ENCODE results near the gene PLRG1.
"Not testable (repeated sequence)": the region's sequence is repeated elsewhere in the genome, so short reads cannot be mapped to it uniquely, and the experiment has no call there.

PLRG1 gene

DNA sequence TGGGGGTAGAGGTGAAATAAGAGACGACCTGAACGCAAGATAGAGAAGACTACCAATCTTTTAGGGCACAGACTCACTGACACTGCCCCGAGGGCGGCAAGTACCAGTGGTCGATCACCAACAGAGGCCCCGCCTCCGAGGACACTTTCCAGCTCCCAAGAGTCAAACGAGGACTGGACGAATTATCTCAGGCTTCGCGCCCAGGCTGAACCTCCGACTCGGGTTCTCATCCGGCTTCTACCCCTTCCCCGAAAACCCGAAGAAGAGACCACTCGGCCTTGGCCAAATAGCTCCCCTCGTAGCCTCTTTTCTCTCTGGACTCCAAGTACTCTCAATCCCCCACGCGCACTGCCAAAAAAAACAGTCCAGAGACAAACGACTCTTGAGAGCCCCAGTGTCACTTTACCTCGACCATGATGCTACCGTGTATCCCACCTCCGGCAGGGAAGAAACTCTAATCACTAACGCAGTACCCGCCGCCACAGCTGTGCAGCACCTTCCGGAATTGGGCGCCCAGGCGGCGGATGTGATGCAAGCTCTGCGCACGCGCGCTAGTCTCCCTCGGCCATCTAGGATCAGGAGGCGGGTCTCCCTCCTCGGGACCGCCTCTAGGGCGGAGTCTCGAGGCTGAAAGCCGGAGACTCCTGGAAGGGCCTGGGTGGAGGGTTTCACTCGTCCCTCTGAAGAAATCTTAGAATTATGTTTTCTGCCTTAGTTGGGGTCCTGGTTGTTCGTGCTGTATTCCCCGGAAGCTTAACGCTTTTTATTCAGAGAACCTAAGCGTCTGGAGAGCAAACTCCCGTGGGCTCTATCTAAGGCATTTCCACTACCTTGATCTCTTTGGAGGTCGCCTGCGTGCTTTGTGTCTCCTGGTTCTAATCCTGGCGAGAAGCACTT, at the start of gene PLRG1:
Gene PLRG1 (minus strand): TSS at position 507 of the 897 bp plus-strand sequence. CDS start 92 bp downstream, at position 415.
- DNase-seq = peak; percentile 96

DNA sequence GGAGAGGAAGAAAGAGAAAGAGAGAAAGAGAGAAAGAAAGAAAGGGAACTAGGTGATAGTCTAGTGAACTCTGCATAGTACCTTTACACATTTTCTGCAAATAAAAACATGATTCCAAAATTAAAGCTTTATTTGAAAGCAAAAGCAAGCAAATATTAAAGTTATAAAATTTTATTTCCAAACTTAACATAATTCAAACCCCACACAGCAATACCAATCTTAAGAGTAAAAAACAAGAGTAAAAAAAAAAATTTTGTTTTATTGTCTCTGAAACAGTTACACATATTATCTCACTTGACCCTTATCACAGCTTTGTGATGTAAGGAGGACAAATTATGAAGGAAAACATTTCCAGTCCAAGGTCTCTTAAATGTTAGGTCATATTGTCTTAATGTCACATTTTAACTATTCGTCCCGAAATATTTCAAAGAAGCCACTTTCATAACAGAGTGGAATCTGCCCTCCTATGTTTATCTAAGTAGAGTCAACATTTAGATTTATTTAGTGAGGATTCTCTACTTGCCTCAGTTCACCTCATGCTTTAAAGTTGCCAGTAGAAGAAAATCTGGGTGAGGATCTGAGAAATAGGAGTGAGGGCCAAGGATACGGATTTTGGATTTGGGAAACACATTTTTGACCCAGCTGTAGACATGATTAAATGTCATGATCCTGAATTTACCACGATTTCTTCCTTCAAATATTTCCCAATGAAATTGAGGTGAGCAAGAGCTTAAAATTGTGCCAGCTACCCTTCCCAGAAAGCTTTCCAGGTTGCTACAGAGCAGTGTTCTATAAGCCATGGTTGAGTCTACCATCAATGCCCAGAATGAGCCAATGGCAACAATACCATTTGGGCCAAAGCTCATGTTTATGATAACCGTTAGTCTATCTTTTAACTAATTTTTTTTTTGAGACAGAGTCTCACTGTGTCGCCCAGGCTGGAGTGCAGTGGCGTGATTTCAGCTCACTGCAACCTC, 47.9 kb upstream of the PLRG1 start:
- DNase-seq = no peak

DNA sequence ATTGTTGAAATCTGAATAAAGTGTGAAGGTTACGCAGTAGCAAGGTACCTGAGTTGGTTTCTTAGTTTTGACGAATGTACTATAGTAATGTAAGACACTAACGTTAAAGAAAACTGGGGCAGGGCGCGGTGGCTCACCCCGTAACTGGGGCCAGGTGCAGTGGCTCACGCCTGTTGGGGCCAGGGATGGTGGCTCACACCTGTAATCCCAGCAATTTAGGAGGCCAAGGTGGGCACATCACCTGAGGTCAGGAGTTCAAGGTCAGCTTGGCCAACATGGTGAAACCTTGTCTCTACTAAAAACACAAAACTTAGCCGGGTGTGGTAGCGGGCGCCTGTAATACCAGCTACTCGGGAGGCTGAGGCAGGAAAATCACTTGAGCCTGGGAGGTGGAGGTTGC, 47.1 kb upstream of the PLRG1 start:
- not testable (repeated sequence) for DNase-seq

DNA sequence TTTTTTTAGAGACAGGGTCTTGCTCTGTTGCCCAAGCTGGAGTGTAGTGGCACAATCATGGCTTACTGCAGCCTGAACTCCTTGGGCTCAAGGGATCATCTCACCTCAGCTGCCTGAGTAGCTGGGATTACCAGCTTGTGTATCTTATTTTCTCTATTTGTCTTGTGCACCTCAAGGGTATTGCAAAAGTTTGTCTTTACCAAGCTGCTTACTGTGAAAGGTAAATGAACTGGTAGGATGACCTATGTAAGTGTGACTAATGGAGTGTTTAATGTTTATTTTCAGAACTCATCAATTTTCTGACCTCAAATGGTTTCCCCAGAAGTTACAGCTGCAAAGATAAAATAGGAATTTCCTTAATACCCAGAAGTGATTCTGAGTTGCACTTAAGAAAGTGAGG, 45.6 kb upstream of the PLRG1 start:
- DNase-seq = no peak

DNA sequence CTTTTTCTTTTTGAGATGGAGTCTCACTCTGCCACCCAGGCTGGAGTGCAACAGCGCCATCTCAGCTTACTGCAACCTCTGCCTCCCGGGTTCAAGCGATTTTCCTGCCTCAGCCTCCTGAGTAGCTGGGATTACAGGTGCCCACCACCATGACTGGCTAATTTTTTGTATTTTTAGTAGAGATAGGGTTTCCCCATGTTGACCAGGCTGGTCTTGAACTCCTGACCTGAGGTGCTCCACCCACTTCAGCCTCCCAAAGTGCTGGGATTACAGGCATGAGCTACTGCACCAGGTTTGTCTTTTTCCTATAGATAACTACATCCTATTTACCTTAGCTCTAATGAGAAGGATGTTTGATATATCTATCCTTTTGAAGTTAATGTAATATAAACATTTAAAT, 44.1 kb upstream of the PLRG1 start:
- not testable (repeated sequence) for DNase-seq

DNA sequence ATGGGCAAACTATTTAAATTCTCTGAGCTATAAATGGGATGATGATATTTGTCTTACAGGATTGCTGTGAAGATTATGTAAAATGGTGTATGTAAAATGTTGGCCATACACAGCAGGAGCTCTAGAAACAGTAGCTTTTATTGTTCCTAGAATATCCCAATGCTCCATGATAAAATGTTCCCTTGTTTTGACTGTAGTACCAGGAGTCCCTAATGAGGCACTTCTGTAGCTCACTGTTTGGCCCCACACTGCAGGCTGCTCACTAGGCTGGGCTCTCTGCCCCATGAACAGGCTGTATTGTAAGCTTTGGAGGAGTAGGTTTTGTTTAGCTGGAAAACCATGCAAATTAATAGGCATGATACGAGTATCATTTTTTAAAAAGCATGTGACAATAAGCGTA, 43.7 kb upstream of the PLRG1 start:
- no peak for DNase-seq

DNA sequence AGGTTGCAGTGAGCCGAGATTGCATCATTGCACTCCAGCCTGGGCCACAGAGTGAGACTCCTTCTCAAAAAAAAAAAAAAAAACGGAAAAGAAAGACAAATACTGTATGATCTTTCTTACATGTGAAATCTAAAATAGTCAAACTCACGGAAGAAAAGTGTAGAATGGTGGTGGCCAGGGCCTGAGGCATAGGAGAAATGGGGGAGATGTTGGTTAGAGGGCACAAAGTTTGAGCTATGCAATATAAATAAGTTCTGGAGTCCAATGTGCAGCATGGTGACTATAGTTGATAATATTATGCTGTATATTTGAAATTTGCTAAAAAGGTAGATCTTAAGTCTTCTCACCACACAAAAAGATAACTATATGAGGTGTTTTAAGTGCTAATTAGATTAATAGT, 41.7 kb upstream of the PLRG1 start:
- no peak for DNase-seq

DNA sequence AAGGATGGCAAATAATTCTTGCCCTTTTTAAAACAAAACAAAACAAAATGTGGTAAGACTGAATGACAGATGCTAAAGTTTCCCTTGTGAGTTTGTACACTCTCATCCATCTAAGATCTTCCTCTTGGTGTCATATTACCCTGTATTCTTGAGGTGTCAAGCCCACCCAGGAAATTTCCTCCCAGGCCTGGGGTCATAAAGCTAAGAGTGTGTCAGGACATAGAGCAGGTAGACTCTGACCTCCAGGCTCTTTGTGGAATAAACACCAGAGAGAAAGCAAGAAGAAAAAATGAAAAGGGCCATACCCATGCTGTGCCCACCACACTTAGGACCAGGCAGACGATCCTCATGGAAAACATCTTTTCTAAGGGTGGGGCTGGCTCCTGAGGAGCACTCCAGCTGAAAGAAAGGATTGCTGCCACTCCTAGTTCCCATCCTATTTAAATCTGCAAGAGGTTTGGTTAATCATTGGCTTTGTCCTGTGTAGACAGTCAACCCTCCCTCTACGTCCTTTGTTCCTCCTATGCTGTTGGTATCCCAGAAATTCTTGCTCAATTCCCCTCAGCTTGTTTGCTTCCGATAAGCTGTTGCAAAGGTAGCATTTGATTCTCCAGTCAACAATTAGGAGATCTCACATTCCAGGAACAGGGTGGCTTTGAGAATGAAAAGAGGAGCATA, 40.3 kb upstream of the PLRG1 start, which contains the start of gene FGA:
Gene FGA (minus strand): TSS at position 414 of the 678 bp plus-strand sequence. CDS start 55 bp downstream, at position 359.
- no peak for DNase-seq

DNA sequence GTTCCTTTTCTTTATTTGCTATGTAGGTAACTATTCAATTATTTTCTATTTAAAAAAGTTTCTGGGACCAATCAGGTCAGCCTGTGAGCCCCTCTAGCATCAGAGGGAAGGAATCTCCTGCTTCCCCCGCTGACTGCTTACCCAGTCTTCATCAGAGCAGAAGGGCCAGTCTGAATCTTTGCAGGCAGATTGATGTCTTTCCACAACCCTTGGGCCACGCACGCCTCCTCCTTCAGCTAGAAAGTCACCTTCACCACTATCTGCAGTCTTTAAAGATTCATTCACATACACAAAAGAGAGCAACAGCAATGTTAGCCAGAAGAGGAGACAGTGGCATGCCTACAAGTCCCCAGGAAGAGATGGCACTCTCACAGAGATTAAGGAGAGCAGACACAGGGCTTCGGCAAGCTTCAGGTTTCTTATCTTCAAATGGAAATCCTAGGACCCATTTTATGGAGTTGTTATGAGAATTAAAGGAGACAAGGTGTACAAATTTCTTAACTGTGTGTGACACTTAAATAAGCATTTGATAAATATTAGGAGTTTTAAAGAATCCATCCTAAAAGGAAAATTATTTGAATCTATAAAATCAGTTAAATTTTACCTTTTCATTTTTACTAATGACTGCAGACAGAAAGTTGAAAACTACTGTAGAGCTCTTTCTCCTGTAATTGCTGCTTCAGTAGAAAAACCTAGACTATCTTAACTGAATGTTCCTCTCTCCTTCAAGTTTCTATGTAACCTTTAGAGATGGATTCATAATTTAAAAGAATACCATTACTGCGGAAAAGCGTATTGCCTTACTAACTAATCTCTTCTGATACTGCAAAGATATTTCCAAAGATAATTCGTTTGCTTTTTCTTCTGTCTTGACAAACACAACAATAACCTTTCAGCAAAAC, 39.3 kb upstream of the PLRG1 start:
- no peak for DNase-seq

DNA sequence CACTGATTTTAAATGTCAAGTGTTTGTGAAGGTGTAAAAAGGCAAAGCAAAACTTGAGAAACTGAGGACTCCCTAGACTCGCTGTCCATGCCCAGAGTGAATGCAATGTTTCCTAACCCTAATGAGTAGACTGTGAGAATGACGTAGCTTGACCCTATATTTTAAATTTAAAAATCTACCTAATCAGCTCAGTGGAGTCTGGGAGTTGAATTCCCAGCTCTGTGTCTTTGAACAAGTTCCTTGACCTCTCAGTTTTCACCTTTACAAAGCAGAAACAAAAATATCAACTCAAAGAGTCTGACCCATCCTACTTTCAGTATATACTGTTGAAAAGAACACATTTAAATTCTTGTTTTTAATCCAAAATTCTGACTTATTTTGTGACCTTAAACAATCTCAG, 38.0 kb upstream of the PLRG1 start:
- no peak for DNase-seq

DNA sequence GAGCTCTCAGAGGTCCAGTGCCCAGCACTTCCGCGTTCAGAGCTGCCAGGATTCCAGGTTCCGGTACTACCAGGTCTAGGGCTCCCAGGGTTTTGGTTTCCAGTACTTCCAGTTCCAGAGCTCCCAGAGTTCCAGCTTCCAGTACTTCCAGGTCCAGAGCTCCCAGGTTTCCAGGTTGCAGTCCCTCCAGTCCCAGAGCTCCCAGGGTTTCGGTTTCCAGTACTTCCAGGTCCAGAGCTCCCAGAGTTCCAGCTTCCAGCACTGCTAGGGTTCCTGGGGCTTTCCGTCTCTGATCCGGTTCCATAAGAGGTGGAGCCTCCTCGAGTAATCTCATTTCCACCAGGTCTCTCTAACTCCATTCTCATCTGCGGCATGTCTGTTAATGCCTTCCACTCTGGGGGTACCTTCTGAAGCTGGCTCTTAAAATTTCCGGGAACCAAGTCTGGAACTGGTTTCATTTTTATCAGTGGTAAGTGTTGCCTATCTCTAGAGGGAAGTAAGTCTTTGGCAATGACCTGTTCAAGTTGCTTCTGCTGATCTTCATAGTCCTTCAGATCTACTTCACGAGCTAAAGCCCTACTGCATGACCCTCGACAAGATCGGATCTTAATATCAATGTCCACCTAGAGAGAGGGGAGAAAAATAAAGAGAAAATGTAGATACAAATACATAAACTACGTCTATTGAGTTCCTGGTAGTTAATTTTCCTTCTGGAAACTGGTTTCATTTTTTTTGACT, 36.3 kb upstream of the PLRG1 start:
- no peak for DNase-seq

DNA sequence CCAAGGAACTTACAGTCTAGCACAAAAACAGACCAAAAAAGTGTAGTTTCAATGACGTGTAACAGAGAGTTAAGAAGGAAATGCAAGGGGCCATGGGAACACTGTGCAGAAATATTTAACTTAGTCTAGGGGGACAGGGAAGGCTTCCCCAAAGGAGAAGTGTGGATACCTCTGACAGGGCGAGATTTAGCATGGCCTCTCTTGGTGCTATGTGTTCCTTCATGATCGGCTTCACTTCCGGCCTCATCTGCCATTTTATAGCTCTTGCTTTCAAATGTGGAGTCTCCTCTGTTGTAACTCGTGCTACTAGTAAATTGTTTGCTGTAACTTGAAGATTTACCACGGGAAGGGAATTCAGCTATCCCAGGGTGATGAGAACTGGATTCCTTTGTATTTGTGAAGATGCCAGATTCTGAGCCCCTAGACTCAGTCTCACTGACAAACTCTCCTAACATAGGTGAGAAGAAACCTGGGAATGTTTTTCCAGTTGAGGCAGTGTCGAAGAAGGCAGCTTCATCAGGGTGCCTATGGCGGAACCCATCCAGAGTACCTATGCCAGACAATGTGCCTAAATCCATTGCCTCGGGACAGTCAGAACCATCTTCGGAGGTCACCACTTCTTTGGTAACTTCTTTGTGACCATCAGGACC, 35.3 kb upstream of the PLRG1 start:
- no peak for DNase-seq

DNA sequence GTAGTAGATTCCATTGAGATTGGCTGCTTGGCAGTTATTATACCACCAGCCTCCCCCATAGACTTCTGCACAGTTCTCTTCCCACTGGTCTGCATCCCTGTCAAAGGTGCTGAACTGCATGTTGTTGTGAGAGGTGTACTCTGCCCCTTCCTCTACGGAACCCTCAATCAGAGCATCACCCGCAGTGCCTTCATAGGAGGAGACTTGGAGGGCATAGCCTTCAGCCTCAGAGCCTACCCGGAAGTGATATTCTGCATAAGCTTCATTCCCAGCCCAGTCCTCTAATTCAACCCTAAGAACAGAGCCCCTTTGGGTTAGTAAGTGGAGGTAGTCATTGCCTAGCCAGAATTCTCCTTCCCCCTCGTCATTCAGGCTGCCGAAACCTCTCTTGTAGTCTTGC, 34.1 kb upstream of the PLRG1 start:
- no peak for DNase-seq

DNA sequence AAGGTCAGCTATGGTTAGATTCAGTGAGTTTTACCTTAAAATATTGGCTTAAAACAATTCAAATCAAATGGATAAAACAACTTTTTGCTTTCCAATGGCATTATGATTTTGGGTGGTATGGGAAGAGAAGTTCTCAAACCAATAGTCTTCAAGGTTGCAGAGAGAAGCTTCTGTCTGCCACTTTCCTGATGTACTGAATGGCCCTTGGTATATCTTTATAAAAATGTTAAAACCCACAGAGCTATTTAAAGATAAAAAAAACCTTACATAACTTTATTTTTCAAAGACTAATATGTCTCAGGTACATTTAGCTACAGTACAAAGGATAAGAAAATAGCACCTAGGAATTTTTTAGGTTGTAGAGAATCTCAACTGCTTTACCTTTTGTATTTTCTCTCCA, 33.5 kb upstream of the PLRG1 start:
- no peak for DNase-seq

DNA sequence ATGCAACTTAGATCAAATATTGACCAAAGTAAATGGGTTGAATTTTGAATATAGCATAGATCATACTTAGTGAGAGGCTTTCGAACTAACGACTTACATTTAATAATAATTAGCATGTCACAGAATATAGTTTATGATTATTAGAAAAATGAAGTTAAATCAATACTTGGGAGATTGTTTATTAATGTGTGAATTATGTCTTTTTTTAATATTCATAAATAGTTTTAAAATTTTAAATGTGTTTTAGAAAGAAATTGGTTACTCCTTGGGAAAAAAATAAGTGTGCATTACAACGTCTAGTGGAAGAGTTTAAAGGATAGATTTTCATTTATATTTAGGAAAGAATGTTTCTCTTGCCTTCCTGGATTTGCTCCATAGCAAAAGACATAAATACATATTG, 33.0 kb upstream of the PLRG1 start:
- DNase-seq = no peak

DNA sequence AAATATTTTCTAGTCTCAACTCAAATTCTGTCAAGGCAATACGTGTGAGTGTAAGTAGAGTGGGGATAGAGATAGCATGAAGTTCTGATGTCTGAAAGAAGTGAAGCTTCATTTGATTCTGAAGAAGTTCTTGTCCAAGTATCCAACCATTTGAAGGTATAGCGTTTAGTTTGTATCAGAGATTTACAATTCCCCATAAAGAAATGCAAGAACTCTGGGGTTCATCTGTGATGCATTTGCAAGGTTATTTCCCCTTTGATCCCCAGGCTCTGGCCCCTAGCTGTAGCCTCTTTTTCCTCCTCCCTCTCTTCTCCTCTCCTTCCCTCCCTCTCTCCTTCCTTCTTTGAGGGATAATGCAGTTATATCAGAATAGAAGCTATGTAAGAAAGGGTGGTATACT, 32.5 kb upstream of the PLRG1 start:
- DNase-seq = no peak

DNA sequence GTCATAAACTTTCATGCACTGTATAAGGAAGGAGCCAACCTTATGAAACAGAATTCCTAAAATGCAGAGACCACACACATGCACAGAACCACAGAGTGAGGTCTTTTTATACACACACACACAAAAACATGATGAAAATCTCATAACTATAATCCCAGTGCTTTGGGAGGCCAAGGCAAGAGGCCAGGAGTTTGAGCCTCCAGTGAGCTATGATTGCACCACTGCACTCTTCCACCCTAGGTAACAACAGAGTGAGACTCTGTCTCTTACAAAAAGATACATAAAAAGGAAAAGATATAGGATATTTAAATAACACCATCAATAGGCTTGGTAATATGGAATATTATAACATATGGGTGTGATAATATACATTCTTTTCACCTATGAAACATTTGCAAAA, 29.7 kb upstream of the PLRG1 start:
- DNase-seq = no peak

DNA sequence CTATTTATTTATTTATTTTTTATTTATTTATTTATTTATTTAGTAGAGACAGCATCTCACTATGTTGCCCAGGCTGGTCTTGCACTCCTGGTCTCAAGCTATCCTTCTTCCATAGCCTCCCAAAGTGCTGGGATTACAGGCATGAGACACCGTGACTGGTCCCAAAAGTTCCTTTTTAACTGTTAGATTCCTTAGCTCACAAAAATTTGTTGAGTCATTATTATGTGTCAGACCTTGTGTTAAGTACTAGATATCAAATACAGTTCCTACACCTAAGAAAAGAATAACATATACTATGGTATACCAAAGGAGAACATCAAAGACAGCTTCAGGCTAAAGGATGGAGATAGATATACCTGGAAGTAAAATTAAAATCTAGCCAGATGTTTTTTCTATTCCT, 28.7 kb upstream of the PLRG1 start:
- no peak for DNase-seq

DNA sequence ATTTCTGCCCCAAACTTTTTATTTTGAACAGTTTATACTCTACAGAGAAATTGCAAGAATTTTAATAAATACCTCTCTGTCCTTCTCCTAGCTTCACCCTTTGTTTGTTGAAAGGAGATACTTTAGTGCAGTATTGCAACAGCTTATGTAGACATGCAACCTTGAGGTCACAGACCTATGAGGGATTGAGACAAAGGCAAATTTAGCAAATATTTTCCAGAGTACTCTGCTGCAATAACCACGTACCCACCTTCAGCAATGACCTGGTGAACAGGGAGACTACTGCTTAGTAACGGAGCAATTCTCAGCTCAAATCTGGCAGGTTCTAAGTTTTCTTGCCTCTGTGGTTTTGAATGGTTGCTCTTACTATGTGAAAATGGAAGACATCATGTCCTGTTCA, 27.1 kb upstream of the PLRG1 start:
- no peak for DNase-seq

DNA sequence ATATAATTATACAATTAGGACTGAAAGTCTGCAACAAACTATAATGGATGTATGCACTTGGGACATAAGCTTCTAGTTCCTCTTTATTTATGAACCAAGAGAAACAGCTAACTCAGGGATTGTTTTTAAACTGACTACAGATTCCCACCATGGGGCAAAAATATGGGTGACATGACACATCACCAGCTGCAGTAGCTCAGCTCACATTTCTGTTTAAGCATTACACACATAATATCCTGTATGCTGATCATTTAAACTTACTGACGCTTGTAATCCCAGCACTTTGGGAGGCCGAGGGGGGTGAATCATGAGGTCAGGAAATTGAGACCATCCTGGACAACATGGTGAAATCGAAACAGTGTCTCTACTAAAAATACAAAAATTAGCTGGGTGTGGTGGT, 24.1 kb upstream of the PLRG1 start:
- no peak for DNase-seq

Measured in activated naive CD4-positive, alpha-beta T cell treated with Interleukin-2 at 50 U/mL for 16 hours (primary cell).